Measurements from ENCODE around the gene SUB1. TPM values are rescaled to one million over a fixed set of nuclear protein-coding genes. Genes with fewer than 3 reads are reported as not detected.

SUB1 gene
- total RNA-seq, 1 donor from 2014 or later = 98.1 TPM

GRCh38 chr5:32598260-32598937 is 13.0 kb downstream of the SUB1 start:
- Histone ChIP-seq H3K4me3 (ENCODE audit: low read length in 3 of 3) (no peak overlapping the region), H3K4me1 (ENCODE audit: control insufficient read depth in 3 of 3, insufficient read depth in 3 of 3, low read length in 3 of 3) (peaks cover 0 to 8% (median 4%) of the 10 kb centered on the region in 3 donors), H3K36me3 (ENCODE audit: control insufficient read depth in 3 of 3, insufficient read depth in 3 of 3, low read length in 3 of 3) (peaks cover 2 to 30% (median 29%) of the 10 kb centered on the region in 3 donors), H3K27me3 (ENCODE audit: control insufficient read depth in 3 of 3, insufficient read depth in 3 of 3, low read length in 3 of 3) (no peaks in the 10 kb centered on the region), H3K9ac (ENCODE audit: low read depth in 1 of 3, low read length in 3 of 3) (no peak overlapping the region), H3K27ac (ENCODE audit: low read depth, low read length) (no peak overlapping the region), H3K9me3 (ENCODE audit: control insufficient read depth in 3 of 3, low read length in 3 of 3) (no peaks in the 10 kb centered on the region)

- Histone ChIP-seq H3K4me3 (ENCODE audit: low read length in 3 of 3) (no peak overlapping the region), H3K27me3 (ENCODE audit: control insufficient read depth in 3 of 3, insufficient read depth in 3 of 3, low read length in 3 of 3) (no peaks in the 10 kb centered on the region), H3K9ac (ENCODE audit: low read depth in 1 of 3, low read length in 3 of 3) (no peak overlapping the region), H3K9me3 (ENCODE audit: control insufficient read depth in 3 of 3, low read length in 3 of 3) (no peaks in the 10 kb centered on the region), H3K27ac (ENCODE audit: low read depth, low read length) (no peak overlapping the region), H3K4me1 (ENCODE audit: control insufficient read depth in 3 of 3, insufficient read depth in 3 of 3, low read length in 3 of 3) (peaks cover 0 to 8% (median 4%) of the 10 kb centered on the region in 3 donors), H3K36me3 (ENCODE audit: control insufficient read depth in 3 of 3, insufficient read depth in 3 of 3, low read length in 3 of 3) (peaks cover 2 to 28% (median 24%) of the 10 kb centered on the region in 3 donors)
These were observed 13.7 kb downstream of the SUB1 start for GRCh38 chr5:32598997-32599549.

- Histone ChIP-seq H3K9me3 (ENCODE audit: control insufficient read depth in 3 of 3, low read length in 3 of 3) (no peaks in the 10 kb centered on the region), H3K27me3 (ENCODE audit: control insufficient read depth in 3 of 3, insufficient read depth in 3 of 3, low read length in 3 of 3) (no peaks in the 10 kb centered on the region), H3K36me3 (ENCODE audit: control insufficient read depth in 3 of 3, insufficient read depth in 3 of 3, low read length in 3 of 3) (peaks cover 2 to 24% (median 20%) of the 10 kb centered on the region in 3 donors), H3K4me3 (ENCODE audit: low read length in 3 of 3) (no peak overlapping the region), H3K4me1 (ENCODE audit: control insufficient read depth in 3 of 3, insufficient read depth in 3 of 3, low read length in 3 of 3) (peaks cover 0 to 8% (median 4%) of the 10 kb centered on the region in 3 donors), H3K9ac (ENCODE audit: low read depth in 1 of 3, low read length in 3 of 3) (no peak overlapping the region), H3K27ac (ENCODE audit: low read depth, low read length) (no peak overlapping the region)
These were observed 14.8 kb downstream of the SUB1 start for GRCh38 chr5:32600054-32600622.

GRCh38 chr5:32601623-32602295 is 16.4 kb downstream of the SUB1 start:
- no peak overlapping the region for H3K27ac ChIP-seq (ENCODE audit: low read depth, low read length)
- no peaks in the 10 kb centered on the region for H3K9me3 ChIP-seq (ENCODE audit: control insufficient read depth in 3 of 3, low read length in 3 of 3)
- no peaks in the 10 kb centered on the region for H3K27me3 ChIP-seq (ENCODE audit: control insufficient read depth in 3 of 3, insufficient read depth in 3 of 3, low read length in 3 of 3)
- no peak overlapping the region for H3K9ac ChIP-seq (ENCODE audit: low read depth in 1 of 3, low read length in 3 of 3)
- peaks cover 2 to 23% (median 18%) of the 10 kb centered on the region in 3 donors for H3K36me3 ChIP-seq (ENCODE audit: control insufficient read depth in 3 of 3, insufficient read depth in 3 of 3, low read length in 3 of 3)
- peaks cover 0 to 8% (median 4%) of the 10 kb centered on the region in 3 donors for H3K4me1 ChIP-seq (ENCODE audit: control insufficient read depth in 3 of 3, insufficient read depth in 3 of 3, low read length in 3 of 3)
- H3K4me3 ChIP-seq (ENCODE audit: low read length in 3 of 3) = no peak overlapping the region

GRCh38 chr5:32602906-32603305 is 17.5 kb downstream of the SUB1 start:
- Histone ChIP-seq H3K9ac (ENCODE audit: low read depth in 1 of 3, low read length in 3 of 3) (no peak overlapping the region), H3K4me3 (ENCODE audit: low read length in 3 of 3) (no peak overlapping the region), H3K27me3 (ENCODE audit: control insufficient read depth in 3 of 3, insufficient read depth in 3 of 3, low read length in 3 of 3) (no peaks in the 10 kb centered on the region), H3K9me3 (ENCODE audit: control insufficient read depth in 3 of 3, low read length in 3 of 3) (no peaks in the 10 kb centered on the region), H3K36me3 (ENCODE audit: control insufficient read depth in 3 of 3, insufficient read depth in 3 of 3, low read length in 3 of 3) (peaks cover 2 to 23% (median 21%) of the 10 kb centered on the region in 3 donors), H3K4me1 (ENCODE audit: control insufficient read depth in 3 of 3, insufficient read depth in 3 of 3, low read length in 3 of 3) (peaks cover 0 to 8% (median 4%) of the 10 kb centered on the region in 3 donors), H3K27ac (ENCODE audit: low read depth, low read length) (no peak overlapping the region)

GRCh38 chr5:32604800-32605765 is 19.7 kb downstream of the SUB1 start:
- H3K36me3 ChIP-seq (ENCODE audit: control insufficient read depth in 3 of 3, insufficient read depth in 3 of 3, low read length in 3 of 3) = peaks cover 0 to 17% (median 8%) of the 10 kb centered on the region in 3 donors
- no peaks in the 10 kb centered on the region for H3K27me3 ChIP-seq (ENCODE audit: control insufficient read depth in 3 of 3, insufficient read depth in 3 of 3, low read length in 3 of 3)
- no peak overlapping the region for H3K9ac ChIP-seq (ENCODE audit: low read depth in 1 of 3, low read length in 3 of 3)
- no peaks in the 10 kb centered on the region for H3K9me3 ChIP-seq (ENCODE audit: control insufficient read depth in 3 of 3, low read length in 3 of 3)
- H3K4me3 ChIP-seq (ENCODE audit: low read length in 3 of 3) = no peak overlapping the region
- no peak overlapping the region for H3K27ac ChIP-seq (ENCODE audit: low read depth, low read length)
- peaks cover 0 to 3% (median 2%) of the 10 kb centered on the region in 3 donors for H3K4me1 ChIP-seq (ENCODE audit: control insufficient read depth in 3 of 3, insufficient read depth in 3 of 3, low read length in 3 of 3)

- Histone ChIP-seq H3K36me3 (ENCODE audit: control insufficient read depth in 3 of 3, insufficient read depth in 3 of 3, low read length in 3 of 3) (peaks cover 0 to 17% (median 7%) of the 10 kb centered on the region in 3 donors), H3K4me1 (ENCODE audit: control insufficient read depth in 3 of 3, insufficient read depth in 3 of 3, low read length in 3 of 3) (no peaks in the 10 kb centered on the region), H3K27ac (ENCODE audit: low read depth, low read length) (no peak overlapping the region), H3K27me3 (ENCODE audit: control insufficient read depth in 3 of 3, insufficient read depth in 3 of 3, low read length in 3 of 3) (no peaks in the 10 kb centered on the region), H3K4me3 (ENCODE audit: low read length in 3 of 3) (no peak overlapping the region), H3K9me3 (ENCODE audit: control insufficient read depth in 3 of 3, low read length in 3 of 3) (no peaks in the 10 kb centered on the region), H3K9ac (ENCODE audit: low read depth in 1 of 3, low read length in 3 of 3) (no peak overlapping the region)
These were observed 20.4 kb downstream of the SUB1 start for GRCh38 chr5:32605766-32606152.

GRCh38 chr5:32612134-32612888 is 27.0 kb downstream of the SUB1 start:
- H3K4me3 ChIP-seq (ENCODE audit: low read length in 3 of 3) = no peak overlapping the region
- no peaks in the 10 kb centered on the region for H3K27me3 ChIP-seq (ENCODE audit: control insufficient read depth in 3 of 3, insufficient read depth in 3 of 3, low read length in 3 of 3)
- no peak overlapping the region for H3K27ac ChIP-seq (ENCODE audit: low read depth, low read length)
- H3K9me3 ChIP-seq (ENCODE audit: control insufficient read depth in 3 of 3, low read length in 3 of 3) = no peaks in the 10 kb centered on the region
- H3K9ac ChIP-seq (ENCODE audit: low read depth in 1 of 3, low read length in 3 of 3) = no peak overlapping the region
- peaks cover 4 to 7% (median 7%) of the 10 kb centered on the region in 3 donors for H3K4me1 ChIP-seq (ENCODE audit: control insufficient read depth in 3 of 3, insufficient read depth in 3 of 3, low read length in 3 of 3)
- peaks cover 0 to 5% (median 0%) of the 10 kb centered on the region in 3 donors for H3K36me3 ChIP-seq (ENCODE audit: control insufficient read depth in 3 of 3, insufficient read depth in 3 of 3, low read length in 3 of 3)
